Adrenal gland (tissue), 5 donors: ENCODE measurements around the gene TSPAN32.

Experiments used
- POLR2A ChIP-seq, 2 donors: fragments of 450-650 bp; IDR thresholded peaks; one replicate each; pipeline ENCODE4 v1.6.1; 2017; ENCODE audit warnings: antibody characterized with exemption in 2 of 2, mild to moderate bottlenecking in 2 of 2, moderate library complexity in 1 of 2
- TF ChIP-seq, protein P1 (sequence below), 6 experiments: fragments of 450-650 bp in 4 of 6; fragments of 200-600 bp in 2 of 6; sonication (generic) in 1 of 6; IDR thresholded peaks; 1 replicate in 5 of 6; 2 replicates in 1 of 6; pipeline versions ENCODE4 v1.5.1 to v1.8.0; 2016 to 2021; ENCODE audit warnings: antibody characterized with exemption in 6 of 6, mild to moderate bottlenecking in 2 of 6, moderate library complexity in 1 of 6
- donor health status: DM: no; HTN: no; CAD: no.

GRCh38 chr11:2272228-2272945, 29.4 kb upstream of the TSPAN32 start:
- TF ChIP-seq, protein P1, sequence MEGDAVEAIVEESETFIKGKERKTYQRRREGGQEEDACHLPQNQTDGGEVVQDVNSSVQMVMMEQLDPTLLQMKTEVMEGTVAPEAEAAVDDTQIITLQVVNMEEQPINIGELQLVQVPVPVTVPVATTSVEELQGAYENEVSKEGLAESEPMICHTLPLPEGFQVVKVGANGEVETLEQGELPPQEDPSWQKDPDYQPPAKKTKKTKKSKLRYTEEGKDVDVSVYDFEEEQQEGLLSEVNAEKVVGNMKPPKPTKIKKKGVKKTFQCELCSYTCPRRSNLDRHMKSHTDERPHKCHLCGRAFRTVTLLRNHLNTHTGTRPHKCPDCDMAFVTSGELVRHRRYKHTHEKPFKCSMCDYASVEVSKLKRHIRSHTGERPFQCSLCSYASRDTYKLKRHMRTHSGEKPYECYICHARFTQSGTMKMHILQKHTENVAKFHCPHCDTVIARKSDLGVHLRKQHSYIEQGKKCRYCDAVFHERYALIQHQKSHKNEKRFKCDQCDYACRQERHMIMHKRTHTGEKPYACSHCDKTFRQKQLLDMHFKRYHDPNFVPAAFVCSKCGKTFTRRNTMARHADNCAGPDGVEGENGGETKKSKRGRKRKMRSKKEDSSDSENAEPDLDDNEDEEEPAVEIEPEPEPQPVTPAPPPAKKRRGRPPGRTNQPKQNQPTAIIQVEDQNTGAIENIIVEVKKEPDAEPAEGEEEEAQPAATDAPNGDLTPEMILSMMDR (IDR thresholded peaks at IDR 0.05) = no peak
- no peak for TF ChIP-seq POLR2A (IDR thresholded peaks at IDR 0.05)
